Left colon (tissue), 2 donors: ENCODE data around the gene ARHGAP26. TPM values are rescaled to one million over a fixed set of nuclear protein-coding genes. Genes with fewer than 3 reads are reported as not detected.

Experiments
- ATAC-seq: fragments of 200-7000 bp; cut with Tn5 transposase; one replicate; pipeline ENCODE4 v1.9.1; 2020; ENCODE audit warnings: mild to moderate bottlenecking, moderate library complexity
- DNase-seq, 2 donors: peaks; one replicate each; pipeline ENCODE4 v3.0.0-alpha.2; 2020
- intact Hi-C, 2 donors: fragments of 100-400 bp; cut with DNase I in 1 of 2; cut with micrococcal nuclease in 1 of 2; formaldehyde crosslinking; loops; one replicate each; pipeline versions ENCODE4 v1.11.2 to v1.14.0; 2022; cut with DNase I, micrococcal nuclease
- total RNA-seq, 2 donors: library from RNA; stranded (reverse); fragmentation: NEBNext Ultra II Directional; extraction: Animal tissue kit (Norgen Biotek cat#: 25700); gene quantifications; one replicate each; pipeline ENCODE4 v1.2.1, GENCODE V29; 2021
- donor health status: DM: no; HTN: no; CAD: no.
- donor health status: DM: yes; HTN: yes; CAD: no.

Gene ARHGAP26
- total RNA-seq, 2 donors from 2014 or later: 71.6 to 85.1 TPM

DNA sequence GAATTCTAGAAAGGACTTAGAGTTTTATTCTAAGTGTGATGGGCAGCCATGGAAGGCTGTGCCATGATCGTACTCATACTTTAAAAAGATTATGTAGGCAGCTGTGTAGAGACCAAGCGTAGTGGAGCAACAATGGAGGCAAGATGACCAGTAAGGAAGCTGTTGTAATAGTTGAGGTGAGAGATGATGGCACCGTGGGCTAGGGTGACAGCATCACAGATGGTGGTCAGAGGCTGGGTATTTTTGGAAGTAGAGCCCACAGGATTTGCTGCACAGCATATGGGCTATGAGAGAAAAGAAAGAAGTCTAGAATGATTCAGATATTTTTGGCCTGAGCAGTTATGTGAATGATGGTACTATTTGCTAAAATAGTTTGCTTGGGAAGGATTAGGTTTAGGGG is 7.7 kb downstream of the ARHGAP26 start:
- intact Hi-C loops: no loop called here
- ATAC-seq (no peak), DNase-seq (no peak)

DNA sequence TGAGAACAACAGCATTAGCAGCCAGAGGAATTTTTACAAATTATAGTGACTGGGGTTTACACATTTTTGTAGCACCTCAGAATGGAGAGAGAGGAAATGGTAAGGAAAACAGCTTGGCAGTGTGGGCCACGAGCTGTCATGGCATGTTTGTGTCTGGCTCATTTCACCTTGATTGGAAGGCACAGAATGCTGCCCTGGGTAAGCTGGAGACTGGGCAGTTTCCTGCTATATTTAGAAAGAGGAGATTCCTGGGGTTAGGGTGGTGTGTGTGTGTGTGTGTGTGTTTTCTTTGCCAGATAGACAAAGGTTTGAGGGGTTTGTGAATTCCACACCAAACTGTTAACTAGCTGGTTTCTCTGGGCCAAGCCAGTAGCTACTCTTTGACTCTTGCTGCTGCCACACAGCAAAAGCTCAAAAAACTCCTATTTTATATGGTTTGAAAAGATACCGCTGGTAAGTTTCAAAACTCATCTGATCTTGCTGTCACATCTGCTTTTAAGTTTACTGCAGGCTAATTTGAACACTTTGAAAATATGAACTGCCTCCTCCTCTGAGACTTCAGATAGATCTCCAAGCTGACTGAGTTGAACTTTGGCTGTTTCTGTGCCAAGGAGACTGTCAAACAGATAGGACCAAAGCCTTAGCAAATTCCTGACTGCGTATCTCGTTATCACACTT is 9.1 kb downstream of the ARHGAP26 start:
- intact Hi-C loops: no loop called here
- ATAC-seq: peak; percentile 38
- DNase-seq: no peak

DNA sequence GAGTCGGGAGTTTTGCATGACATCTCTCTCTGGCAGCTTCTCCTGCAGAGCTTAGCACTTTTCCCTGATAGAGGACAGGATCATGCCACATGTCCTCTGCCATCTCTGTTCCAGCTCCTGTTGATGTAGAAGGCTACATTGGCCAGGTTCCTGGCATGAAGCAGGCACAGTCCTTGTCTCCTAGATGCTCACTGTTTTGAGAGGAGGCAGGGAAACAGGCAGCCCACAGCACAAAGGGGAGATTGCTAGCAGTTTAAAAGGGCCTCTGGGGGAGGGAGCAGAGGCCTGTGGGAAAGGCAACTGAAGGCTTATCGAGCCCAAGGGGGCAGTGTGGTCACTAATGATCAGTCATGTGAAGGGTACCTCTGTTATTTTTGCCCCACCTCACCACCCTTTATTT is 10.7 kb downstream of the ARHGAP26 start:
- DNase-seq (no peak), ATAC-seq (no peak)
- intact Hi-C loops: no loop called here

DNA sequence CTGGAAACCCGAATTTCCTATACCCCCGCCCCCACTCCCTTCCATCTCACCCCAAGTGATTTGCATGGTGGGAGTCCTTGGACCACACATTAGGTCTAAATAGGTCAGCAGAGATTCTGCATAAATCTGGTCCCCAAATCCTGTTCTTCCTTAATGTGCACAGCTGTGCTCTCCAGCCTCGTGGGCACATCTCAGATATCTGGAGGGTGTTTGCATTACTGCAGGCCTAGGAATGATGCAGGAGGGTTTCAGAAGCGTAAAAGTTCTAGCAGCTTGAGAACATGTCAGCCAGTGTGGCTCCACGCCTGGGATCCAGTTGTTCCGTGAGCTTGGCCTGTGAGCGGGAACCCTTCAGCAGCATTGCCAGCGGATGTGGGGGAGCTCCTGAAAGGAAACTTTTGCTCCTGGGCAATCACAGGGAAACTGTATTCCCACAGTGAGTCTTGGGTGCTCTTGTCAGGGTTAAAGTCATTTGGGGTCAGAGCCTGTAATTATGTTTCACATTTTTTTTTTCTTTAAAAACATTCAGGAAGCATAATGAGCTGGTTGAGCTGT is 12.9 kb downstream of the ARHGAP26 start:
- intact Hi-C loops: no loop called here
- ATAC-seq: no peak

DNA sequence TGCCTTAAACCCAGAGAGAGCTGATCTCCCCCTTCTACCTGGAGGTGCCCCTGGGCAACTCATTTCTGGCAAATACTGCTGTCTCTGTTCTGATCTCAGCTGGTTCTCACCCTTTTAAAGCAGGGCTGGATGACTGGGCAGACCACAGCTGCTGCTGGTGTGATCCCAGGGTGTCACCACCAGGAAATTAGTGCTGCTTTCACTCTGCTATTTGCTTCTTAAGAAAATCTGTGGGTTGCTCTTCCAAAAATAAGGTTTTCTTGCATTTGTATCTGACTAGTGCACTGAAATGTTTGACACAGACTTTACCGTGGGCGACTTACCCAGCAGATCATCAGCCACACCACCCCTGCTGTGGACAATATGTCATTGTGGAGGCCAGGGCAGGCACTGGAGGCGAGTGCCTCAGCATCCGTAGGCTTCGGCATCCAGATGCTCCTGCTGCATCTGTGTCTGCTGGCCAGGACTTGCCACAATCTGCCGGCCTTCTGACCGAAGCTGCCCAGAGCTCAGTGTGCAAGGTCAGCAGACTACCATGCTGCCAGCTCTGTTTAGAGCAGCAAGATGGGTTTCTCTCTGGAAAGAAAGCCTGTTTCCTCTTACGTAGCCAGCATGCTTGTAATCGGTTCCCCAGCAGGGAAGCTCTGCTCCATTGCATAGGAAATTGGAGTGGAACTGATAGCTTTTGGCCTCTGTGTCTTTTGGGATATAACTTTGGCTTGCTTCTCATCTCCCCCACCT is 13.6 kb downstream of the ARHGAP26 start:
- intact Hi-C loops: no loop called here
- DNase-seq (no peak), ATAC-seq (peak; percentile 37)

More for the DNA sequence above, 12.9 kb downstream of the ARHGAP26 start:
- no peak for DNase-seq

DNA sequence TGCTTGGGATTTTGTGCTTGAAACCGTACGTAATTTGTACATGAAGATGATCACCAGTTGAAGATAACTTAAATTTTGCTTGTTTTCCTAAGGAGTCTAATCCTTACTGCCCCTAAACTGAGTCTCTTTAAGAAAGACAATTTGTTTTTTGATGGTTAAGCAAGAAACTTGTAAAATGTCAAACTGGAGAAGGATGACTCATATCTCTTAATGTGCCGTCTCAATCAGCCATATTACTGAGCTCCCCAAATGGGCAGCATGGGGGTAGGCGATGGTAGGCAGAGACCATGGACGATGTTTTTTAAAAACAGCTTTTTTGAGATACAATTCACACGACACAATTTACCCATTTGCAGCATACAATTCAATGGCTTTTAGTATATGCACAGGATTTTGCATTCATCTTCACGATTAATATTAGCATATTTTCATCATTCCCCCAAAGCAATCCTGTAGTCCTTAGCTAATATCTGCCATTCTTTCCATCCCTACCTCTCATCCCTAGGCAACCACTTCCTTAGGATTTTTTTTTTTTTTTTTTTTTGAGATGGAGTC is 14.3 kb downstream of the ARHGAP26 start:
- ATAC-seq: no peak
- no peak for DNase-seq
- intact Hi-C loops: no loop called here

DNA sequence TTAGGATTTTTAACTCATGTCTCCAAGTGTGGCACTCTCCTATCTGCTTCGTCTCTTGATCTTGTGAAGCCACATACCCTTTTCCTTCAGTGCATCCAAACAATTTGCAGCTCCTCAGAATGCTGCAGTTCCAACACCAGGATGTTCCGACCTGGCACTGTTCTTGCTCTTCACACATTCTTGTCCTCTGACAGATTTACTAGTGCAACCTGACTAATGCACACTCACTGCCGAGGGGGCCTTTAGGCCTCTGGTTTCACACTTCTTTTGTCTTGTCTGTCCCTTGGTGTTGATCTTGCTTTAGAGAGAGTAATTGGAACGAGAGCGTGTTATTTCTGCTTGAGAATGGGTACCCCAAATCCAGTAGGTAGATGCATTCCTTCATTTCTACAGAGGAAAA is 15.0 kb downstream of the ARHGAP26 start:
- no peak for ATAC-seq
- no peak for DNase-seq
- intact Hi-C loops: no loop called here

DNA sequence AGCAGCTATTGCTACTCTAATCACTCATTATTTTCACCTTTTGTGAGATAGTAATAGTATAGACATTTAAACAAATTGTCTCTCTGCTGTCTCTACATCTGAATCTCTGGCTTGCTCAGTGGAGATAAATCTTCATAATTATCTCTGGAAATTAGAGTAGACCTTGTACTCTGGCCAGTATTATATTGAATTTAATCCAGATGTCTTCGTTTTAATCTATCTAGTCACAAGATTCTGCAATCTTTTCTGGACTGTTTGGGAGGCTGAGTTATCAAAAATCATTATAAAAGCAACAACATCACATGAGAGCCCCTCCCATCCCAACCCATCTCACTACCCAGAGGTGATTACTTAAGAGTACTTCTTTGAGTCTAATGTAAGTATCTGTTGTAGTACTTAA is 19.0 kb downstream of the ARHGAP26 start:
- intact Hi-C loops: no loop called here
- no peak for ATAC-seq
- no peak for DNase-seq

DNA sequence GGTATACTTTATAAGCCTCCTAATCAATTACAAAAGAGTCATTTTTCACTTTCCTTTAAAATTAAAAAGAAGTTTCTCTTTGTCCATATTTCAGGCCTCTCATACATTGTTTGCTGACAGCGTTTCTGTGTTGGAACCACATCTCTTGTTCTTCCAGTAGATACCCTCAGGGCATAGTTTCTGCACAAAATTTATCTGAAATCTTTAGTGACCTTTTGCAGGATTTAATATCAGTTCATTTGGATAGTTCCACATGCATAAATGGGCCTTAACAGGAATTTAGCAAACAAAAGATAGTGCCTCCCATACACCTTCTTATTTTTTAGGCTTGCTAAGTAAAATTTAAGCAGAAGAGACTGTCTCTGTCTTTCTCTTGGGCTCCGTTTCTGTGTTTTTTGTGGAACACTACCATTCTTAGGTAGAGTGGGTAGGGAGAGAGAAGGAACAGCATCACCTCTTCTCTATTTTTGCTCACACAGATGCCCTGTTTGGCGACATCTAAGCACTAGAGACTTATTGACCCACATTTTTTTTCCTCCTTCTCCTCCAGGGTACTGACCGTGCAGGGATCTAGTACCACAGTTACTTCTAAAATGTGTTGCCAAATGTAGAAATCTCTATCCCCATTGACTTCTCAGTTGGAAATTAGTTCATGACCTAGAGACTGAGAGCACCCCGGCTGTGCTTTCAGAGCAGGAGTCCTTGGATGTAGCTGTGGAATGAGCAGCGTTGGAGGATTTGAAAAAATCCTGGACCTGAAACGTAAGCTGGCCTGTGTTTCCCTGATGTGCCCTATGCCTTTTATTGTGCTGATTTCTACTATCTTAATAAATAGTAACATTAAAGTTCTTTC is 22.1 kb downstream of the ARHGAP26 start:
- intact Hi-C loops: no loop called here
- DNase-seq: no peak
- no peak for ATAC-seq

DNA sequence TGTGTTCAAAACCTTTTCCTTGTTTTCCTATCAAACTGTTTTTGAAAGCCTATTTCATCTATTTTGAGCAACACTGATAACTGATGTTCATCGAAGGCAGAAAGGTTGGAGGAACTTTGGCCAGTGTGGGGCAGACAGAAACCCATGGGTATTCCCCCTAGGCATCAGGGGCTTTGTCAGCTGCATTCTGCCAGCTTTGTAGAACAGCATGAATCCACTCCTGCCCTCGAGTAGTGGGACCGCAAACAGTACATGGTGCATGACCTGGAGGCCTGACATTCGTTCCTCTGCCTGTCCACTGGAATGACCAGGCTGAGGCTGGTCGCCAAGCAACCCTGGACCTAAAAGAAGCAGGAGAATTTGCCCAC is 22.7 kb downstream of the ARHGAP26 start:
- no peak for ATAC-seq
- intact Hi-C loops: no loop called here
- DNase-seq: no peak

DNA sequence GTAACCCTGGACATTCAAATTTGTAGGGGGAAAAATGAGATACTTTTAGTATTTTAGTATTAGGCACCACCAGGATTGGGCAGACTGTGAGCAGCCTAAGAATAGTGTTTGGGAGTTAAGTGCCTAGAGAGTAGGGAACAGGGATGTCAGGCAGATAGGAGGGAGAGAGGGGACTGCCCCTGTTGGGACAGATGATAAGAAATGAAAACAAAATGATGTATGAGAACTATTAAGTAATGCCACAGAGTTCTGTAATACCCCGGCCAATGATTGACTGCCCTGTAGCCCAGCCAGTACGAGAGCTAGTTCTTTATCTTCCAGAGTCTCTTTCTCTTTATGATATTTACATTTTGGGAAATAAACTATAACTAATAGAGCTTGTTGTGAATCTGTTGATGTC is 24.4 kb downstream of the ARHGAP26 start:
- ATAC-seq (no peak), DNase-seq (no peak)
- intact Hi-C loops: no loop called here

DNA sequence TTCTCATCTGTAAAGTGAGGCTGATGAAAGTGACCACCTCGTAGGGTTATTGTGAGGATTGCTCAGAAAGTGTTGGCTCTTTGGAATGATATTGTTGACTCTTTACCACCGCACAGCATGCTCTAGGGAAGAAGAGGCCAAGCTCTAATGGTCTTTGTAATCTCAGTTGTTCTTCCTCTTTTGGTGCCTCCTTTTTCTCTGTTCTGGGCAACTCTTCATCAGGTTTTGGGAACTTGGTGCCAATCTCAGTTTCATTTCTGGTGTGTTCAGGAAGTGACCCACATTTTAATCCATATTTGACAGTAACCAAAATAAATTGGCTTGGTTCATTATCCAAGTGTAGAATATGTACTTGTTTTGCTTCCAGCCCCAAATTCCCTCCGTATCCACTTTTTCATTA is 25.1 kb downstream of the ARHGAP26 start:
- intact Hi-C loops: no loop called here
- DNase-seq (no peak), ATAC-seq (no peak)

DNA sequence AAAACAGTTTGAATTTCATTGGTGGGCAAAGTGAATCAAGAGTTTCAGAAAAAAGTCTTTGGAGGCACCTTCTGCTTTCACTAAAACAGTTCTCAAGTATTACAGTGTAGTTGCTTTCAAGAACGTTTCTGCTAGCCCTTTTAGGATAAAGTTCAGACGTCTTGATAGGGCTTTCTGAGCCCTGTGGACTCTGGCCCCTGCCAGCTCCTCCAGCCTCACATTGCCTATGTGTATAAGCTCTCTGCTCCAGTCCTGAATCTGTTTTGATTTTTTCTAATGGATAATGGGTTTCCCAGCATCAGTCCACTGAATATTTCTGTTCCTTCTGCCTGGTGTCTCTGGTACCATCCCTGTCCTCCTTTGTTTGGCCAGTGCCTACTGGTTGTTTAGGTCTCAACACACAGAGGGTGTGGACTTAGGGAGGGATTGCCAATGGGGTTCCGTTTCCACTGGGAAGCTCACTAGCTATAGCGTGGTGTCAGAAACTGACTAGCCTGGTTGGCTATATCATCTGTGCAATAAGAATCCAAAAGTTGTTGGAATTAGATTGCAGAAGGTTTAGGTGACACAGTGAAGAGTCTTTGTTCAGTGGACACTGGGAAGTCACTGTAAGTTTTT is 26.4 kb downstream of the ARHGAP26 start:
- intact Hi-C loops: no loop called here
- peak; percentile 91 for ATAC-seq
- peak; percentile 49 to 57 for DNase-seq

DNA sequence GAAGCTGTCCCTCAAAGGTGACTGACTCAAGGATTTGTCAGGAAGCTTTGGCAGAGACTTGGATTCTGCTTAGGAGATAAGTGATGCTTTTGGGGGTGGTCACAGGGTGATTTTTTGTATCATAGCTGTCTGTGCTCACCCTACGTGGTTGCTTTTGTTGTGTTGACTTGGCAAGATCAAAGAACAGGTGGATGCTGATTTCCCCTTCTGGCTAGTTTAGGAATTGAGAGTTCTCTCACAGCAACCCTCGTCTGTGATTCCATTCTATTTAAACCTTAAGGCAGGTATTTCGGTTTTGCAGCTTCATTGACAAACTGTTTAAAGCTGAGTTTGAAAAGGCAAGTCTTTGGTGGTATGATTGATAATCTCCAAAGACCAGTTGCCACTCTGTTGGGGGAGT is 27.2 kb downstream of the ARHGAP26 start:
- ATAC-seq (no peak), DNase-seq (no peak)
- intact Hi-C loops: no loop called here

DNA sequence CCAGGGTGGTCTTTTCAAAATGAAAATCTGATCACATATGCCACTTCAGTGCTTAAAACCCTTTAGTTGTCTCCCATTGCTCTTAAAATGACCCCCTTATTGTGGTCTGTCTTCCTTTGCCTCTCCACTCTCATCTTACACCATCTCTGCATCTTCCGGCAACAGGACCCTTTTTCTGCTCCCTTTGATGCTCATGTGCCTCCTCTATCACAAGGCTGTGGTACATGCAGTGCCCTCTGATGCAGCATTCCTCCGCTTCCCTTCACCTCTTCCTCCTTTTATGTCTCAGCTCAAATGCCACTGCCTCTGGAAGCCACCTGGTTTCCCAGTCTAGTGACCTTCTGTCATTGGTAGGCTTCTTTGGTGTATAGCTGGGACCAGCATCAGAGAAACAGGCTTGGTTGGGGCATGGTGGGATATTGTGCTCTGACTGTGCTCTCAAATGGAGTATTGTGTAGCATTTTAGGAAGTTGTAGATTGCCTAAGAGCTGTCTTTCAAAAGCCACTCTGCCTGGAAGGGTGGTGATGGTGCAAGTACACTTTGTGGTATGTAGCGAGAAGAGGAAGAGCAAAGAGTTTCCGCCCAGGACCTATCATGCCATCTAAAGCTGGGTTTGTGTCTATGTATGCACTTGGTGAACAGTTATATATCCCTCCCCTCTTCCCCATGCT is 28.1 kb downstream of the ARHGAP26 start:
- intact Hi-C loops: no loop called here
- ATAC-seq: no peak
- no peak for DNase-seq

DNA sequence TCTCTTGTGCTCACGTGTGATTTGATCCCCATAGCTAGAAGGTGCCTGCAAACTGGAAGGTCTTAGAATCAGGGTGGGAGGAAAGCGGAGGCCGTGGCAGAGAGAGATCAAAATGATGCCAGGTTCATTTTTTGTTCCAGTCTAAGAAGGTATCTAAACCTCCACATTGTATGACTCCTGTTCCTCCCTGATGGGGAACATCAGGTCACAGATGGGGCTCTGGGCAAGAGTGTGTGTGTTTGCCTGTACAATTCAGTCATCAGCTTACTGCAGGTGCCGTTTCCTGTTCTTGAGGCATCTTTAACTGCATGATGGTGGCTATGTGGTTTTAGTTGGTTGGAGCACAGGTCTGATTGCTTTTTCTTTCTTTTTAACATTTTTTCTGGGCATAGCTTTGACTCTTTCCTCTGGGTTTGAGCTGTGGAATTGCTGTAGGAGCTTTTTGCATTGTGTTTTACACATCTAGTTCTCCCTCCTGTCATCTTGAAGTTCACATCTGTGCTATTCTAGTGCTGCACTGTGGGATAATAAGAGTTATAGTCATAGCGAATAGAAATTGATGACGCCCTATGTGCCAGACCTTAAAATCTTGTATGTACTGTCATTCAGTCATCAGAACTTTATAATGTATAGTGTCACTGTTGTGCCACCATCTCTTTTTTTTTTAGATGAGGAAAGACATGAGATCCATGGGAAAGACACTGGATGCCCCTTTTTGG is 30.8 kb downstream of the ARHGAP26 start:
- ATAC-seq: no peak
- intact Hi-C loops: no loop called here
- DNase-seq: no peak

DNA sequence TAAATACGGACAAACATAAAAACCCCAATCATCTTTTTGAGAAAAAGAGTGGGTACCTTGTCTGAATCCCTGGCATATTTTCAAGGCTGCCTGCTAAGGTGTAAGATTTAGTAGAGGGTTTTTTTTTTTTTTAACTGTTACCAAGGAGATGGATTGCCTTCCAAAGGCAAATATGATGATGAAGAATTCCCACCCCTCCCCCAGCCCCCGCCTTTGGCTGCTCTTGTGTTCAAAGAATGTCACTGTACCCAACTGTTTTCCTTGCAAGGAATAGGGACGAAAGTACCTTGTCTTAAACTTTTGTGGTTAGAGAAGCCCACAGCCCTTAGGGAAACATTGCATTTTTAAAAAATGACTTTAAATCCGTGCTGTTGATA is 31.3 kb downstream of the ARHGAP26 start:
- no peak for ATAC-seq
- DNase-seq: no peak
- intact Hi-C loops: no loop called here
